ELR (cell line): ENCODE data around the gene POLA2.
A peak's percentile ranks its signal among the peaks of the same experiment; 100 is the strongest.
"Not testable (repeated sequence)": the region's sequence is repeated elsewhere in the genome, so short reads cannot be mapped to it uniquely, and the experiment has no call there.

Source experiments
- DNase-seq: peaks from one replicate; pipeline ENCODE4 v3.0.0-alpha.2; 2015; ENCODE audit warnings: low read depth

POLA2 gene

GRCh38 chr11:65308281-65308891, 46.6 kb downstream of the POLA2 start:
- no peak for DNase-seq

- DNase-seq, result no peak
Measured at GRCh38 chr11:65309006-65309405, 47.2 kb downstream of the POLA2 start.

DNA sequence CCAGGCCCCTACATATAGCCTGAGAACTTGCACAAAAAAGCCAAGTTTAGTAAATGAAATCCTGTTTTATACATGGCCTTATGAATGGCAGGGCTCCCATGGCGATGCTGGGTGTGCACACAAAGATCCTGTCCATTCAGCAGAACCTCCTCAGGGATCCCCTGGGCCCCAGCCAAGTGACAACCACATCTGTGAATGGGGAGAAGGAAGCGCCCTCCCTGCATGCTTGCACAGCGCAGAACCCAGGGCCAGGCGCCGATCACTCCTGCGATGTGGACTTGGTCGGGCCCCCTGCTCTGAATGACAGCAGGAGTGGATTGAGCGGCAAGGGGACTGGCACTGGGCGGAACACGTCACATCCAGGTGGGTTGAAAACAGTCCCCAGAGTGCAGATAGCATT, 48.5 kb downstream of the POLA2 start:
- DNase-seq, result peak; percentile 28

DNA sequence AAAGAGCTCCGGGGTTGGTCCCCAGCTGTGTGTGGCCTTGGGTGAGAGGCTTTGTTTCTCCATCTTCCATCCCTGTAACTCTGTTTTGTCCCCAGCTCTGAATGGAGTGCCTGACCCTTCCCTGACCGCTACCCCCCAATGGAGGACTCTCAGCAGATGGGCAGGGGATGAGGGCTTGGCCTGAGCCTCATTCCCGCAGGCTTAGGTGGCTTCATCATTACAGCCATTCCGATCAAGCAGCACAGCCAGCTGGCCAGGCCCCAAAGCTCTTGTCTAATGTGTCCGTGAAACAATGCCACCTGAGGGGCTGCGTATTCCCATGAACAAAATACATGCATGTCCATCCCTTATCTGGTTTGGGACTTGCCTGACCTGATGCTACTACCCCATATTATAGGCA, 49.0 kb downstream of the POLA2 start:
- no peak for DNase-seq

DNA sequence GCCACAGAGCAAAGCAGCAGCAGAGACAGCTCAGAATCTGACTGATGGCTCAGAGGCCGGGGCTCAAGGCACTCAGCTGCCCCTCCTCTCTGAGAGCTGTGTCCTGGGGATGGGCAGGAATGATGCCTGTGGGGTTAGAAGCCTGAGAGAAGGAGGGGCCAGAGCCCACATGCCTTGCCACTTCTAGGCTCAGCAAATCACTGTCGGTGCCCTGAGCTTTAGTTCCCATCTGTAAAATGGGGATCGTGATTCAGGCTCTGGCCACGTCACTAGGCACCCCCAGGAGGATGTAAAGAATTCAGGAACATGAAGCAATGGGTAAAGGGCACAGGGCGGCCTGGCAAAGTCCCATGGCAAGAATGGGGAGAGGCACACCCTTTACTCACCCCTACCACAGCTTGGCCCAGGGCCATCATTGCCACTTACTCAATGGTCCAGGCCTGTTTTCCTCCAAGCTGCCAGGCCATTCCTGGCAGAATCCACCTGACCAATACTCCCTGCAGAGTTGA, 49.5 kb downstream of the POLA2 start:
- peak; percentile 30 for DNase-seq

DNA sequence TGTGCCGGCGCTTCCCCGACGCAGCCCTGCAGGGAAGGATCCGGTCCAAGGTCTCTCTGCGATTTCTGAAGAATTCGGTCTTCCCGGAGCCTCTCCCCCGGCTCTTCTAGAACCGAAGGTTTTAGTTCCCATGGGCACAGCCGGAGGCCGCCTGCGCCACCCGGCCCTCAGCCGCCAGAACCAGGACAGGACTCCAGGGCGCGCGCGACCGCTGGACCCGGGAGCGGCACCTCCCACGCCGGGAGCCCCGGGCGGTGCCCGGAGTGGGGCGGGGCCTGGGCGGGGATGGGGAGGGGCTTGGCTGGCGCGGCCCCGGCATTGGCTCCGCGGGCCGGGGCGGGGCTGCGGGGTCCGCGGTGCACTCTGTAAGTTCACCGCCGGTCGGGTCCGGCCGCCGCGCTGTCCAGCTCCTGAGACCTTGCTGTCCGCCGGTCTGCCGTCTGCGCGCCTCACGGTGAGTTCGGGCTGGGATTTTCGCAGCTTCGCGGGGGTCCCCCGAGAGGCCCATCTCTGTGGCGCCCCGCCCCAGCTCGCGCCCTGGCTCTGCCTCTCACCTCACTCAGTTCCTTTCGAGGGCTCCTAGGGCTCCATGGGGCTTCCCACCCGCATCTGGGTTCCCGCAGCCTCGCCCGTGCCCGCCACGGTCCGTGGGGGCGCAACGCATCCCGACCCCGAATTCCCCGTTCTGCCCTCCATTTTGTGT, 52.9 kb downstream of the POLA2 start, which contains the start of gene CDC42EP2:
CDC42EP2 (plus strand) TSS at position 366 of the 703 bp plus-strand sequence. CDS start 6,033 bp downstream, outside the sequence.
- DNase-seq, result peak; percentile 85

- peak; percentile 80 for DNase-seq
Measured at GRCh38 chr11:65315204-65315865, 53.6 kb downstream of the POLA2 start.

GRCh38 chr11:65315866-65316226, 54.1 kb downstream of the POLA2 start:
- no peak for DNase-seq

DNA sequence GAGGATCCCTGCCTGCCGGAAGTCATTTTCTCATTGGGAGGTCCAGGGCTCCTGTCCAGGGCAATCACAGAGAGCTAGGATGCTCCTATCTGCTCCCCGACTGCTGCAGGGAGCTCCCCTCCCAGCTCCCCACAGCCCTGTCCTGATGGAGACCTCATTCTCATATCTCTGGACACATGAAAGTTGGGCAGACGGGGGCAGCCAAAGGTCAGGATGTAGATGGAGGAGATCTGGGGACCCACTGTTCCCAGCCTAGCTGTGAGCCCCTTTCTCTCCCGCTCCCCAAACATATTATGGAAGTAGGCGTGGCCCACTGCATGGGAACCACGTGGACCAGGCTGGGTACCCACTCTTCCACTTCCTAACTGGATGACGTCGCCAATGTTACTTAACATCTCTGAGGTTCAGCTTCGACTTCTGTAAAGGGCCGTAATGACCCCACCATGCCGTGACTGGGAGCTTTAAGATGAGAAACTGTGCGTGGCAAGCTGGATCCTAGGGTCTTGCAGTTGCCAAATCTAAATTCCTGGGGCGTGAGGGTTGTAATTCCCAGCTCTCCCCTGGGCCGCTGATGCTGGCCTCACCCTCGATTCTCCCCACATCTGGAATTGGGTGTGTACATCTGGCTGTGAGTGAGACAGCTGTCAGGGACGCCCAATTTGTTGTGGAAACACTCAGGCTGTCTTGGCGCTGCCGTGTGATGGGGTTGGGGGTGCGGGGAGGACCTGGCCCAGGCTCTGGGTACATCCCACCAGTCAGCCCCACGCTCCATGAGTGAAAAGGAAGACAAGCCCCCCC, 54.7 kb downstream of the POLA2 start:
- peak; percentile 89 for DNase-seq

- peak; percentile 93 for DNase-seq
Measured at GRCh38 chr11:65317025-65317786, 55.4 kb downstream of the POLA2 start.

- no peak for DNase-seq
Measured at GRCh38 chr11:65320386-65321075, 58.8 kb downstream of the POLA2 start.

DNA sequence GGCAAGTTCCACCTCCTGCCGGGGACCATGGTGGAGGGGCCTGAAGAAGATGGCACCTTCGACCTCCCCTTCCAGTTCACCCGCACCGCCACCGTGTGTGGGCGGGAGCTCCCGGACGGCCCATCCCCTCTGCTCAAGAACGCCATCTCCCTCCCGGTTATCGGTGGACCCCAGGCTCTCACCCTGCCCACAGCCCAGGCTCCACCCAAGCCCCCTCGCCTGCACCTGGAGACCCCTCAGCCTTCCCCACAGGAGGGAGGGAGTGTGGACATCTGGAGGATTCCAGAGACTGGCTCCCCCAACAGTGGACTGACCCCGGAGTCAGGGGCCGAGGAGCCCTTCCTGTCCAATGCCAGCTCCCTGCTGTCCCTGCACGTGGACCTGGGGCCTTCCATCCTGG, 59.3 kb downstream of the POLA2 start:
- no peak for DNase-seq

DNA sequence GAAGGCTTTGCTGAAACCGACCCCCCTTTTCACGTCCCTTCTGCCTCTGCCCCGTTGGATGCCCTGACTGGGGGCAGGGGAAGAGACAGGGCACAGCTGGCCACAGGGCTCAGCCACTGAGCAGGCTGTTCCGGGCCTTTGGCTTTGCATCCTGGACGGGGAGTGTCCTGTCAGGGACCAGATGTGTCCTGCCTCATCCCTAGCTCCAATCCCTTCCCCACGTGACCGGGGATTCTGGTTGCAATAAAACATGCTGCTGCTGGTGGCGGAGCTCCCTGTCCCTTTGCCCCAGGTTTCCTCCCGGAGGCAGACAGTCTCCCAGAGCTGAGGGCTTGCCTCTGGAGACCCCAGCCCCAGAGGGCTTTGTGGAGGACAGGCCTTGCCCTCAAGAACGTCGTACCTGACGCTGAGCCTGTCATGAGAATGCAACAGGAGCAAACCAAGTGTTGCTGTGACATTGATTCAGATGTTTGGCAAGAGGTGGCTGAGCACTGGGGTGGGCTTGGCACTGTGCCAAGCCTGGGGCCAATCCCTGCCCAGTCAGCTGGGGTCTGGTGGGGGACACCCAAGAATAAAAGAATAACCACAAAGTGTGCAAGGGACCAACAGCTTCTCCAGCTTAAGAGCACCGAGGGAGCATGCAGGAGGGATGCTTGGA, 60.2 kb downstream of the POLA2 start:
- DNase-seq, result no peak

- DNase-seq, result no peak
Measured at GRCh38 chr11:65323813-65324212, 62.1 kb downstream of the POLA2 start.

DNA sequence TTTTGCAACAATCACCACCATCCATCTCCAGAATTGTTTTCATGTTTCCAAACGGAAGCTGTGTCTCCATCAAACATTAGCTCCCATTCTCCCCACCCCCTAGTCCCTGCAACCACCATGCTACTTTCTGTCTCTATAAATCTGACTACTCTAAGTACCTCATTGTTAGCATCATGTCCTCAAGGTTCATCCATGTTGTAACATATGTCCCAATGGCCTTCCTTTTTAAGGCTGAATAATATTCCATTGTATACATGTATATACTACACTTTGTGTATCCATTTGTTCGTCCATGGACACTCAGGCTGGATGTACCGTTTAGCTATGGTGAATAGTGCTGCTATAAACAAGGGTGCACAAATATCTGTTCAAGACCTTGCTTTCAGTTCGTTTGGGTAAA, 63.7 kb downstream of the POLA2 start:
- DNase-seq, result no peak

- no peak for DNase-seq
Measured at GRCh38 chr11:65327021-65327420, 65.3 kb downstream of the POLA2 start.

- no peak for DNase-seq
Measured at GRCh38 chr11:65329478-65329877, 67.7 kb downstream of the POLA2 start.

DNA sequence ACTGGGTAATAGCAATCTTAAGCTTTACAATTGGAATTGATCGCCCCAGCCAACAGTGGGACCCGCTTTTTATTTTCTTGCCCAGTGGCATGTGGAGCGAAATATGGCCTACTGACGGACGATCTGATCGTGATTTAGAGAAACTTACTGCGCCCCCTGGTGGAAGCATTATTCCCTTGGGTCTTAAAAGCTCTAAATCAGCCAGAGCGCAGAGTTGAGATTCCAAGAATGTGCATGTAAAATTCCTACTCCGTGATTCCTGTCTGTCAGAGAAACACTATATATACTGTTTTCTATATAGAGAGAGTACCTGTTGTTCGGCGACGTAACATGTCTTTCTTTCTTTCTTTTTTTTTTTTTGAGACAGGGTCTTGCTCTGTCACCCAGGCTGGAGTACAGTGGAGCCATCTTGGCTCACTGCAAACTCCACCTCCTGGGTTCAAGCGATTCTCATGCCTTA, 68.2 kb downstream of the POLA2 start:
- DNase-seq, result peak; percentile 96

- DNase-seq, result no peak
Measured at GRCh38 chr11:65330544-65330943, 68.8 kb downstream of the POLA2 start.

- not testable (repeated sequence) for DNase-seq
Measured at GRCh38 chr11:65332591-65332990, 70.8 kb downstream of the POLA2 start.
